Stimulated activated CD8-positive, alpha-beta memory T cell treated with anti-CD3 and anti-CD28 coated beads, Interleukin-15, amount 100 ng/mL, for 4 hours (primary cell): Measurements from ENCODE around the gene CLEC9A.
"Not testable (repeated sequence)": the region's sequence is repeated elsewhere in the genome, so short reads cannot be mapped to it uniquely, and the experiment has no call there.

ENCODE experiments used
- DNase-seq, 2 donors: peaks; one replicate each; pipeline ENCODE4 v3.0.0-alpha.2; 2020; ENCODE audit warnings: low read depth in 2 of 2

Gene CLEC9A

GRCh38 chr12:10030446-10030845, at the start of gene CLEC9A:
Gene CLEC9A (plus strand): TSS chr12:10030682. CDS start chr12:10052688, 22,006 bp downstream.
- DNase-seq, result no peak

GRCh38 chr12:9991876-9992275, 38.6 kb upstream of the CLEC9A start:
- no peak for DNase-seq

GRCh38 chr12:9992296-9992695, 38.2 kb upstream of the CLEC9A start:
- no peak for DNase-seq

- DNase-seq, result no peak
These were observed 31.5 kb upstream of the CLEC9A start, which contains the start of gene CLEC1B for GRCh38 chr12:9999016-9999415. Gene CLEC1B (minus strand): TSS chr12:9999121. CDS start chr12:9999100, 21 bp downstream.

- DNase-seq, result no peak
These were observed 29.2 kb upstream of the CLEC9A start for GRCh38 chr12:10001171-10001776.

- DNase-seq, result no peak
These were observed 17.7 kb upstream of the CLEC9A start for GRCh38 chr12:10012630-10013330.

GRCh38 chr12:10015450-10015849, 15.0 kb upstream of the CLEC9A start:
- DNase-seq, result no peak

GRCh38 chr12:10016881-10017280, 13.6 kb upstream of the CLEC9A start:
- DNase-seq, result no peak

- DNase-seq, result no peak
These were observed 12.1 kb upstream of the CLEC9A start for GRCh38 chr12:10018386-10018785.

GRCh38 chr12:10021342-10021741, 9.1 kb upstream of the CLEC9A start:
- DNase-seq, result no peak

- DNase-seq, result no peak
These were observed 5.2 kb upstream of the CLEC9A start for GRCh38 chr12:10025236-10025635.

GRCh38 chr12:10026666-10027065, 3.8 kb upstream of the CLEC9A start:
- DNase-seq, result not testable (repeated sequence)

GRCh38 chr12:10027311-10027710, 3.2 kb upstream of the CLEC9A start:
- DNase-seq, result no peak

GRCh38 chr12:10027721-10028120, 2.8 kb upstream of the CLEC9A start:
- DNase-seq, result no peak

GRCh38 chr12:10031321-10031720, 839 bp downstream of the CLEC9A start:
- DNase-seq, result no peak

GRCh38 chr12:10031771-10032175, 1.3 kb downstream of the CLEC9A start:
- DNase-seq, result no peak

GRCh38 chr12:10033783-10034545, 3.5 kb downstream of the CLEC9A start:
- DNase-seq, result no peak

GRCh38 chr12:10042167-10042566, 11.7 kb downstream of the CLEC9A start:
- no peak for DNase-seq

- no peak for DNase-seq
These were observed 18.0 kb downstream of the CLEC9A start for GRCh38 chr12:10048526-10048925.

- DNase-seq, result no peak
These were observed 21.9 kb downstream of the CLEC9A start for GRCh38 chr12:10052193-10052913.

- no peak for DNase-seq
These were observed 27.9 kb downstream of the CLEC9A start for GRCh38 chr12:10058387-10058786.

- DNase-seq, result no peak
These were observed 34.8 kb downstream of the CLEC9A start for GRCh38 chr12:10065241-10065640.
